NCI-H2107 treated with DMSO at 0.1 percent for 48 hours (cell line): ENCODE measurements around the gene WBP1.
"Not testable (repeated sequence)": the region's sequence is repeated elsewhere in the genome, so short reads cannot be mapped to it uniquely, and the experiment has no call there.

Experiments
- DNase-seq: peaks from one replicate; lab custom pipeline; 2025; ENCODE audit not compliant: unreplicated experiment; lab: John Stamatoyannopoulos, UW

The WBP1 gene

DNA sequence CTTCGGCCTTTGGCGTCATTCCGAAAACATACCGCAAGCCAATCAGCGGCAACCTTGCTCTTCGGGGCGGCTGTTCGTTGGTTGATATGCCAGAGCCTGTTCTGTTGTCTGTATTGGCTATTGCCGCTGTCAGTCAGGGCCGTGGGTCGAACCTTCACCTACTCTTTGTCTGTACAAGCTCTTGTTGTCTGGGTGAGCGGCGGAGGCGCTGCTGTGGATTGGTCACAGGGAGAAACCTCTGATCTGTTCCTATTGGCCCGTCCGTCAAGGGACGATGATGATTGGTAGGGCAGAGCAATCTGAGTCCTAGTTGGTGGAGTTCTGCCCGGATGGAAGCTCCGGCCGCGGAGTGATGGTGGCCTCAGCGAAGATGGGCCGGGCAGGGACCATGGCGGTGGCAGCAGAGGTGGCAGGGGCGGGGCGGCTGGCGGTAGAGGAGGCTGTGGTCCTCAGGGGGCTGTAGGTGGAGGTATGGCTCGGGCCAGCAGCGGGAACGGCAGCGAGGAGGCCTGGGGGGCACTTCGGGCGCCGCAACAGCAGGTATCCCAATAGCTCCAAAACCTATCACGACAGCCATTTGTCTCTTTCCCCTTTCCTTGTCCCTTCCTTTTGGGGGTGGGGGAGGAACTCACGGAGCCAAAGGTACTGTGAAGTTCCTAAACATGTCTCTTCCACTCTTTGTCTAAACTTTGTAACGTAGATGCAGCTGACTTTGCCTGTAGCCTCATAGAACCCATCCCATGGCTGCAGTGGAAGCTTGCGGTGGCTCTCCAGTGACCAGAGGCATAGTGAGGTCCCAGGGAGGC, at the start of gene WBP1:
Gene WBP1 (plus strand): TSS at position 307 of the 806 bp plus-strand sequence. CDS start 165 bp downstream, at position 472.
- DNase-seq, result peak; percentile 99

DNA sequence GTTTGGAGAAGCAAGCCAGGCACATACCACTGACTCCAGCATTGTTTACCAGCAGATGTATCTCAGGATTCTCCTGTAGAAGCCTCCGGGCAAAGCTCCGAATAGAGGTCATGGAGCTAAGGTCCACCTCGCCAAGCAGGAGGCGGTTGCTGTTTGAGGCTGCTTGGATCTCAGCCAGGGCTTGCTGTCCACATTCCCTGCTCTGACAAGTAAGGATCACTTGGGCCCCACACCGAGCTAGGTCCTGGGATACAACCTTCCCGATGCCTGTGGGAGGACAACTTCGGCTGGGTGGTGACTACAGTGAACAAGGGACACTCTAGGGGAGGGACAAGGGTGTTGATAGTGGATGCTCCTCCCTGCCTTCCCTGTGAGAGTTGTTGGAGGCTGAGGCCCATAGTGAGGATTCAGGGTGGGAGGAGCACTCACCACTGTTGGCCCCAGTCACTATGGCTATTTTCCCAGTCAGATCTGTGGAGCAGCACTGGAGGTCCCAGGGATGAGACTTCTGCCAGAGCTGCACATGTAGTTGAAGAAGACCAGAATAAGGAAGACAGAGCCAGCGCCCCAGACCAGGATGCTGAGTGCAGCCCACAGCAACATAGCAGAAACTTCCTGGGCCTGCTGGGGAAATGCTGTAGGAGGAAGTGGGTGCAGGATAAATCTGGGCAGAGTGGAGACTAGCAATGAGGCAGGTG, 45.1 kb upstream of the WBP1 start:
- no peak for DNase-seq

DNA sequence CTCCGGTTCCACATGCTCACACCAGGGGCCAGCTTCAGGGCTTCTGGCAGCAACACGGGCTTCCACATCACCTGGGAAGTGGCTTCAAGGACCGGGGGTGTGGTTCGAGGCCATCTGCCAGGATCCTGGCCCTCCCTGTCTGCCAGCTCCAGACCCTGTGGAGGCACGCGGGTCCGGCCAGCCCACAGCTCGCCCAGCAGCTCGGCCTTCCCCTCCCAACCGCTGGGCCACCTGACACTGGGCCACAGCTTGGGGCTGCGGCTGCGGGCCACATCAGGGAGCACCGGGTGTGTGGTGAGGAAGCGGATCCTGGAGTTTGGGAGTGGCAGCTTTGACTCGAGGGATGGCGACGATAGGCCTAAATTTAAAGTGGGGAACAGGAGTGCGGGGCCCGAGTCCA, 43.8 kb upstream of the WBP1 start:
- no peak for DNase-seq

DNA sequence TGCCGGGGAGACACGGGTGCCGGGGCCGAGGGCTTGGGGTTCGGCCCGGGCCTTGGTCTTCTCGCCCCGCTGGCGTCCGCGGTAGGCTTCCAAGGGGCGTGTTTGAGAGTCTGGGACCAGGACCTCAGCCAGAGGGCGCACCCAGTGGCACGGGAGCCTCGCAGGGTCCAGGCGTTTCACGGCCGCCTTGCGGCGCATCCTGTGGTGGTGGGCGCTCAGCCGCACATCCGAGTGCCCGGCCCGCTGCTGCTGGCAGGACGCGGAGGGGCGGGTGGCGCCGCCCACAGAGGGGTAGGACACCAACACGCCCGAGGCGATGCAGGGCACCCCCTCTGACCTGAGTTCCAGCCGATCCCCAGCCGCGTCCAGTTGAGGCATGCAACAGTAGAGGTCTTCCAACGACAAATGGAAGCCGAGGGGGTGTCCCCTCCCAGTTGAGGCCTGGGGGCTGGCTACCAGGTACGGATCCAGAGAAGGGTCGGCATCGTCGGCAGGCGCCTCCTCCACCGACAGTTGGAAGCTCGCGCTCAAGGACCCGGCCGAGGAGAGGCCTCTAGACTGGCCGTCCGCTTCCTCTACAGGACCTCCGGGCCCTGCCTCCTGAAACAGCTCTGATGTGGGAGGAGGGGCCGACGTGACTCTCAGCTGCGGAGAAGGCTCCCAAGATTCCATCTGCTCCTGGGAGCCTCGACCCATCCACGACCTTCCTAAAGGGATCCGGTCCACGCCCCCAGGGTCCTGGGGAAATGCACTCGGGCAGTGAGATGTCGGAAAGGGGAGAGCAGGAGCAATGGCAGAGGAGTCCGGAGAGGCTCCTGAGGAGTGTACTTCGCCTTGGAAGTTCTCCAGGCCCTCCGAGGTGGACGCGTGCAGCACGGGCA, 43.1 kb upstream of the WBP1 start:
- DNase-seq, result no peak

DNA sequence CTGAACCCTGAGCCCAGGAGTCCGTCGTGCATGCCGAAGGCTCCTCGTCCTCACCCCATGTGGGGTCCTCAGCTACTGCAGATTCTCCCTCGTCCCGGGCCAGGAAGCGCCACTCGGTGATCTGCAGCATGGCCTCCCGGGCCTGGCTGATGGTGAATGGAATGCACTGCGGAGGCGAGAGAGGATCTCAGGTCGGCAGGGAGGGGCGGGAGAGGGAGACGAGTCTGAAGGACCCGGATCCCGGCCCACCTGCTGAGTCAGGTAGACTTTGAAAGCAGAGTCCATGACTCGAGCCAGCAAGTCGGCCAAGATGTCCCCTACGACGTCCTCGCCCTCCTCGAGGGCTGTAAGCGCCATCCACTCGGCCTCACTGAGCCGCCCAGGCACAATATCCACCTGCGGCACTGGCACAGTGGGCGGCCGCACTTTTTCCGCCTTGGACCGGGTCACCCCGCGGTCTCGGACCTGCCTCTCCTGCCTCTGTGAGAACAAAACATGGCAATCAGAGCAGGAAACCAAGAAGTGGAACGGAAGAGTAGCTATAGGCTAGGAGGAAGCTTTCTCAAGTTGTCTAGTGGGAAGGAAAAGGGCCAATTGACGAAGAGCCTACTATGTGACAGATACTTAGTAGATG, 42.4 kb upstream of the WBP1 start:
- DNase-seq, result no peak

DNA sequence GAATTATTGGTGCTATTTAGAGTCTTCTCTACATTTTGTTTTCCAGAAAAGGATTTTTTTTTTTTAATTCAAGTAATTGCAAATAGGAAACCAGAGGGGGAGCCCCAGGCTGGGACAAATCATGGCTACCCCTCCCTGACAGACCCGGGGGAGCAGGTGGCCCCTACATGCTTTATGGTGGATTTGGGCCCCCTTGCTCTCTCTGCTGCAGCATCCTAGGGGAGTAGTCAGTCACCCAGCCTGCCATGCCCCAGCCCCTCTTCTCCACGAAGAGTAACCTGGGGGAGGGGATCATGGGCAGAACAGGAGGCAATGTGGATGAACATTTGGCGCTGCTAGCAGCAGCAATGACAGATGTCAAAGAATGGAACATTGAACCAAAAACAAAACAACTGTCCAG, 41.5 kb upstream of the WBP1 start:
- no peak for DNase-seq

DNA sequence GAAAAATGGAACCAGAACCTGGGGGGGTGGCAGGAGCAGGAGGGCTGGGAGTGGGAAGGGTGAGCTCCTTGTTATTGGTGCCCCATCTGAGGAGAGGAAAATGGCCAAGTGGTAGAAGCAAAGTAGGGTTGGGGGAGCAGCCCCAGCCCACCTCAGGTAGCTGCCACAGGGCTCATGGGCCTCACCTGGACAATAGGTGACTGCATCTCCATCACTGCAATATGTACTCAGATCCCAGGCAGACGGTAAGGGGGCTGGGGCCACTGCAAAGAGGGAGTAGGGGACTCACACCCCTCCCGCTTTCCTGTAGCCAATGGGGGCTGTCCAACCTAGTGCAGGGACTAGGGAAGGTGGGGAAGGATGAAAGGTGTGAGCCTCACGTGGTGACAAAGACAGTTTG, 41.0 kb upstream of the WBP1 start:
- DNase-seq, result no peak

DNA sequence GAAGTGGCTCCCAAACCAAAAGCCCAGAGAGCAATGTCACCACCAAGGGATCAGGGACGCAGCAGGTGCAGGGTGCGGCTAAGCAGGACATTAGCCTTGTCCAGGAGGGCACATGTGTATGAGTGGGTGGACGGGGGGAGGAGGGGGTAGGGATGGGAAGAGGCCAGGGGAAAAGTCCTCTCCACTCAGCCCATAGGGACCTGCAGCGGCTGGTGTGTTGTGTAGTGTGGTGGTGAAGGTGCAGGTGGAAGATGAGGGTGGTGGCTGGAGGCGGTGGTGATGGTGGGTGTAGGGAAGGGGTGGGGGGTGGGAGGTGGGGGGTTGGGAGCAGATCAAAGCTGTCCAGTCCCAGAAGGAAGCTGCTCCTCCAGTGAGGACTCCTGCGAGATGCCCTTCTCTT, 40.5 kb upstream of the WBP1 start:
- DNase-seq, result no peak

DNA sequence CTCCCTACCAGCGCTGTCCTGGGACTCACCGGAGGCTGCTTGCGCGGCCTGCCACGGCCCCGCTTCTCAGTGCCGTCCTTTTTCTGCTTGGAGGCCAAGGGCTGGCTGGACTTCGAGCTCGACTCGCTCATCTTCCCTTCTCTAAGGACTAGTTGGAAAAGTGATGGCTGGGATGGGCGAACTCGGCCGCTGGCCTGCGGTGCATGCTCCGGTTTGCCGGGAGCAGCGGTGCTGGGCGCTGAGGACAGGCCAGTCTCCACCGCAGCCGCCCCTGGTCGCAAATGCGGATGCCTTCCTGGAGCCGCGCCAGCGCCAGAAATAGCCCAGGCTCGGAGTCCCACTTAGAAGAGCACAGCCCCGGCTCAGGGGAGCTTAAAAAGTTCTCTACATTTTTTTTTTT, 39.9 kb upstream of the WBP1 start:
- DNase-seq, result no peak

DNA sequence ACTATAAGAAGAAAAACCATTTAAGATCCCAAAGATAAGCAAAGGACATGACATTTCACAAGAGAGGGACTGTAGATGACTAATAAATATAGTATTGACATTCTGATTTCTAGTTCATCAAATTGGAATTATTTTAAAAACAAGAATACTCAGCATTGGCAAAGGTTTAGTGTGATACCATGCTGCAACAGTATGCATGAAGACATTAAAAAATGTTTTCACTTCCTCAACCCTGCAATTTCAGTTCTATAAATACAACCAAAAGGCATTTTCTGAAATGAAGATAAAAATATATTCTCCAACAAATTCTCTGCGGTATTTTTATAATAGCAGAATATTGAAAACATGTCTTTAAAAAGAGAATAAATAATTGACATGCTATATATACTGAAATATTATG, 38.9 kb upstream of the WBP1 start:
- no peak for DNase-seq

DNA sequence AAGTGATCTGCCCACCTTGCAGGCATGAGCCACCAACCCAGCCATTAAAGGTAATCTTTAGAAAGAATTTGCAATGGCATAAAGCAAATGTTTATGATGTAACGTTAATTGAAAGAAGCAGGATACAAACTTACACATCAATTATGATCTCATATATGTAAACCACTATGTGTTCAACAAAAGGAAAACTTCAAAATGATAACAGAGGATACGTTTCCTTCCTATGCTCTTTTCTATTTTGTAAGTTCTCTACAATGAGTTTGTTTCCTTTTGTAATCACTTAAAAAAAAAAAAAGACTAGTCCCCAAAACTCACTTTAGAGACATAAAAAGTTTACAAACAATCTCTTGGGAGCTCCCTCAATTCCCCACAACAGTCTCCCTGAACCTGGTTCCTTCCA, 38.2 kb upstream of the WBP1 start:
- no peak for DNase-seq

DNA sequence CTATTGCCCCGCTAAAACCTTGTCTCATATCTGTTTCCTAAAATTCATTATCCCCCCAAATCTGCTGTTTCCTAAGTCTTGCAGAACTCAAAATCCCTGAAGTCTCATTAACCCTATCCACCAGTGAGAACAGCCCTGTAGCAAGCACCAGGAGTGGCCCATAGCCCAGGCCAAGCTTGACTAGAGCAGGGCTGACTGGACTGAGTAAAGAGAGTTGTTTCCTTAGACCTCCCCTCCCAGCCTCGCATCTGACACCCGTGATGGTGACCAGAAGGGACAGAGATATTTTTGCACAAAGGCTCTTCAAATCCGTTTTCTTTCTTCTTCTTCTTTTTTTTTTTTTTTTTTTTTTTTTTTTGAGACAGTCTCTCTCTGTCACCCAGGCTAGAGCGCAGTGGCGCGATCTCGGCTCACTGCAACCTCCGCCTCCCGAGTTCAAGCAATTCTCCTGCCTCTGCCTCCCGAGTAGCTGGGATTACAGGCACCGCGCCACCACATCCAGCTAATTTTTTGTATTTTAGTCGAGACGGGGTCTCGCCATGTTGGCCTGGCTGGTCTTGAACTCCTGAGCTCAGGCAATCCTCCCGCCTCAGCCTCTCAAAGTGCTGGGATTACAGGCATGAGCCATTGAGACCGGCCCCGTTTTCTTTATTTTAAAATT, 37.7 kb upstream of the WBP1 start:
- DNase-seq, result not testable (repeated sequence)

DNA sequence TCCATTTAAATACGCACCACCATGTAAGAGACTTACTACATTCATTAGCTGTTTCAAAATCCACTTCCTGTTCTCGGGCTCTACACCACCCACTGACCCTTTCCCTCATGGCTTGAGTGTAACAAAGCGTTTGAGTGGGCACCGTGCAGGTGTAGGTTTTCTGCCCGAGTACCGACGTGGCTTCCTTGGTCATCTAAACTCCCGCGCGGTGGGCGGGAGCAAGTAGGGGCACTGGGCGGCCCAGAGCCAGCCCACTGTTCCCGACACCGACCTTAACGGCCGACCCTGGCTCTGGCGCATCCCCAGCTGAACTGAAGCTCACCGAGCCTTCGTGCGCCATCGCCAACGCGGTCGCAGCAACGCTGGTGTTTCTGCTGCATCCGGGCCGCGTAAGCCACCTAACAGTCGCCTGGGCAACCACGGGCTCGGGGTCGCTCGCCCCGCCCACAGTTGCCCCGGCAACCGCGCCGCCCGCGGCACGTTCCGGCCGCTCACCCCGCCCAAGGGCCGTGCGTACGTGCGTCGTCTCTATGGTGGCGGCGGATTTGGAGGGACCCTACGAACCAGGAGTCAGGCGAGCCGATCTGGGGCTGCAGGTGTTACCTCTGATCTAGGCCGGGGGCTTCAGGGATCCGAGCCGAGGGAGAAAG, 36.9 kb upstream of the WBP1 start, which contains the start of the genes C2orf81 and WDR54:
Gene C2orf81 (minus strand): TSS at position 399 of the 650 bp plus-strand sequence. CDS start 59 bp downstream, at position 340.
Gene WDR54 (plus strand): TSS at position 510 of the 650 bp plus-strand sequence. CDS start 424 bp downstream, outside the sequence.
- DNase-seq, result peak; percentile 72

DNA sequence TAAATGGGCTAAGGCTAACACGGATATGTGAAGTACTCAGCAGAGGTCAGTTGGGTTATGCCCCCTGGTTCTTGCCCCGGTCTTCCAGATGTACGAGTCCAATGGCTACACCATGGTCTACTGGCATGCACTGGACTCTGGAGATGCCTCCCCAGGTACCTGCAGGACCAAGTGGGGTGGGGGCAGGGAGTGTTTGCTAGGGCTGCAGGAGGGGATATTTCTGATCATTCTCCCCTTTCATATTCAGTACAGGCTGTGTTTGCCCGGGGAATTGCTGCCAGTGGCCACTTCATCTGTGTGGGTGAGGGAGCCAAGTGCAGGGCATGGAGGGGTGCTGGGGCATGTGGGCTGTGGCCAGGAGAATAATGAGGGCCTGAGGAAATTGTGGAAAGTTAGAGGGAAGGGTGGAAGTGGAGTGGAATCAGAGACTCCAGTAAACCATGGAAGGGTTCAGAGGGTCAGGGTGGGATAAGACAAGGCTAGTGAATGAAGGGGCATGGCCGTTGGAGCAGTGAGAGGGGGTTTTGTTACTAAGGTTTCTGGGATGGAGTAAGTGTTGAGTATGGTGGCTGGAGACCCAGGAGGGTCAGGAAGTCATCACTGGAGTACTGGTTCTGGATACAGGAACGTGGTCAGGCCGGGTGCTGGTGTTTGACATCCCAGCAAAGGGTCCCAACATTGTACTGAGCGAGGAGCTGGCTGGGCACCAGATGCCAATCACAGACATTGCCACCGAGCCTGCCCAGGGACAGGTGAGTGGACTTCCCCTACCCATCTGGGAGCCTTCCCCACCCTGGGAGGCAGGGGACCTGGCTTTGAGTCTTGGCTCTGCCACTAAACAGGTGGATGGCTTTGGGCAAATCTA, 34.8 kb upstream of the WBP1 start:
- DNase-seq, result no peak

DNA sequence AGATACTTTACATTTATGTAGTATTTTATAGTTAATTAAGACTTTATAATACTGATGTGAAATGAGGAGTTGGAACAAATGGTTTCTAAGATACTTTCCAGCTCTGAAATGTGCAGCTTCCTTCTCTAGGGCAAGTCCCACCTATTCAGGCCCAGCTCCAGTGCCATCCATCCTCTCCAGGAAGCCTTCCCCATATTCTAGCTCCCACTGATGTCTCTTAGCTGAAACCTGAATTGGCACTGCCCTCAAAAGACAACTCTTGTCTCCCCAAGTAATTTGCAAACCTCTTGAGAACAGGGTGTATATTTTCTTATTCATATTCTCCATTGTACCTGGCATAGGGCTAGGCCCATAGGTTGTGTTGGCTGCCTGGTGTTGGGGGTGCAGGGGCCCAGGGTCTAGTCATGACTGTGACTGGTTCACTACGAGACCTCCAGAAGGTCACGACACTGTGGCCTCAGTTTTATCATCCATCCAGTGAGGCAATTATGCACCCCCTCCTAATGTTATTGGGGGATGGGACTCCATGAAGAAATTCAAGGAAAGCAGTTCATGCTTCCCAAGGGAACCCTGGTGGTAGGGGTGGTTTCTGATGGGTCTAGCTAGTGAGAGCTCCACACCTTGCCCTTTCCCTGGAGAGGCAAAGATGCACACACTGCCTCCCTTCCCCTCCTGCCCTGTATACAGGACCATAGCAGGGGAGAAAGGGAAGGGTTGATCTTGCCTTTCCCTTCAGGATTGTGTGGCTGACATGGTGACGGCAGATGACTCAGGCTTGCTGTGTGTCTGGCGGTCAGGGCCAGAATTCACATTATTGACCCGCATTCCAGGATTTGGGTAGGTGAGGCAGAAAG, 33.9 kb upstream of the WBP1 start:
- no peak for DNase-seq

DNA sequence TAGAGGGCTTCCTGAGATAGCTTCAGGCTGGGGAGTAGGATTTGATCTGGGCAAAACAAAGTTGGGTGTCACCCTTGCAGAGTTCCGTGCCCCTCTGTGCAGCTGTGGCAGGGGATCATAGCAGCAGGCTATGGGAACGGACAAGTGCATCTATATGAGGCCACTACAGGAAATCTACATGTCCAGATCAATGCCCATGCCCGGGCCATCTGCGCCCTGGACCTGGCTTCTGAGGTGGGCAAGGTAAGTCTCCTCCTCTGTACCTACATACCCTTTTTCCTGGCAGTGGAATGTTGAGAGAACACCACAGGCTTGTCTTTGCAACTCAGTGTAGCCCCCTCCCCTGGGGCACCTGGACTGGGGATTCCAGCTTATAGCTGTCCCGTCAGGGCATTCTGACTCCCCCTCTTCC, 33.2 kb upstream of the WBP1 start:
- no peak for DNase-seq

DNA sequence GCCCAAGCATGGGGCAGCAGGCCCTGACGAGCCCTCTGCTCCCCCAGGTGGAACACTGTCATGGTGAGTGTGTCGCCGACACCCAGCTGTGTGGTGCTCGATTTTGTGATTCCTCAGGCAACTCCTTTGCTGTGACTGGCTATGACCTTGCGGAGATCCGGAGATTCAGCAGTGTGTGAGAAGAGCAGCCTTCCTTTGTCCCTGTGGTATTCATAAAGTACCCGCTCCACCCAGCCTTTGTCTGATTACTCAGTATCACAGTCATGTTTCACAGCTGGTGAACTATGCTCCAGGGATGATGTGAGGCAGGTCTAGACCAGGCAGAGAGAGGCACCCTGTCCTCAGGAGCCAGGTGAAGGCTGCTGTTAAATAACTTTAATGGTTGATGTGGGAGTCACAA, 32.7 kb upstream of the WBP1 start:
- DNase-seq, result no peak

DNA sequence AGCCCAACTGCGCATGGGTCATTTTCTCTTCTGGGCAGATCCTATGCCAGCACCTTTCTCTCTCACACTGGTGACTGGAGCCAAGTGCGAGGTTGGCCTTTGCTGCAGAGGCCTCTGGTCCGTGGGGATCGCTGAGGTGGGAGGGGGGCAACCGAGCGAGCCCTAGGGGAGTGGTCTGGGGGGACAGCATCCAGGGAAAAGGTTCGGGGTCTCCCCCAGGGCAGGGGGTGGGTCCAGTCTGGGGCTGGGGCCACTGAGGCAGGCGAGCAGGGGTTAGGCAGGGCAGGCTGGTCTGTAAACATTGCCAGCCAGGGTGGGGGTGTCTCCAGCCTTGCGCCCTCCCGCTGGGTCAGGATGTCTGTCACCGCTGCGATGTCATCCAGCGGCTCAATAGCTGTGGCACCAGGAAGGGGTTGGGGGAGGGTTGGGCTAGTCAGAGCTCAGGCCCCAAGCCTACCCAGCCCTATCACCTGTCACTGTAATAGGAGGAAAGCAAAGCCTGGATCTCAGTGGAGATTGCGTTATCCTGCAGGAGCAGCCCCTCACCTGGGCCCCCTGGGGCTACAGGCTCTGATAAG, 32.0 kb upstream of the WBP1 start:
- DNase-seq, result no peak
